NCI-H2107 treated with DMSO at 0.1 percent for 48 hours (cell line): Measurements from ENCODE around the gene ZFP42.
"Not testable (repeated sequence)": the region's sequence is repeated elsewhere in the genome, so short reads cannot be mapped to it uniquely, and the experiment has no call there.

ENCODE experiments used
- DNase-seq: peaks from one replicate; lab custom pipeline; 2025; ENCODE audit not compliant: unreplicated experiment; lab: John Stamatoyannopoulos, UW

Gene ZFP42

GRCh38 chr4:187995322-187996207 lies at the start of gene ZFP42:
TSS of gene ZFP42 (plus strand) at chr4:187995771. CDS start at chr4:188002808, 7,037 bp downstream.
- DNase-seq, result no peak

- no peak for DNase-seq
These were observed 34.4 kb upstream of the ZFP42 start for GRCh38 chr4:187961171-187961570.

DNA sequence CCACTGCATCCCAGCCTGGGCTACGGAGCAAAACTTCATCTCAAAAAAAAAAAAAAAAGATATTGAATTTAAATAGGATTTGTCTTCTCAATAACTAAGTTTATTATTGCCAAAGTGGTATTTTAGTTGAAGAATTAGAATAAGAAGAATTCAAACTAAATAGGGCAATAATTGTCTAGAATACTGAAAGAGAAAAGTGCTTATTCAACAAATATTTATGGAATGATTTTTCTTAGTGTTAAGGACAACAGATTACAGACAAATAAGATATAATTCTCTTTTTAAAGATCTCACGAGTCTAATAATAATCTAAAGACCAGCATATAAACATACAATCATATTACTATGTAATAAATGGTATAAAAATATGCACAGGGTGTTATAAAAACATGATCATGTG lies 33.6 kb upstream of the ZFP42 start:
- no peak for DNase-seq

DNA sequence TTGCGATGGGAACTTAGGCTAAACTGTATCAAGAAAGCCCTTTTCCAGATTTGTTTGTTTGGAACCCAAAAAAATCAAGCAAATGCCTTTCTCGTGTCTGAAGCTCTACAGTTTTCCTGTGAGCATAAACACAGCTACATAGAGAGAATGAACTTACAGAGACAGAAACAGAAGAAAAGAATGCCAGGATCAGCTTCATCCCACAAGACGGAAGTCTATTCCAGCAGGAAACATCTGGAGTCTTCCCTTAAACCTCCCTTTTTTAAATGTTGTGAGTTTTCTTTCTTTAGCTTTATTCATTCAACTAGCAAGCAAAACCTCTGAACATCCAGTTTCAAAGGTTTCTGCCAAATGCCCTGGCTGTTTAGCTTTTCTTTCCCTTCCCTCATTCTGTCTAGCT lies 32.6 kb upstream of the ZFP42 start:
- no peak for DNase-seq

DNA sequence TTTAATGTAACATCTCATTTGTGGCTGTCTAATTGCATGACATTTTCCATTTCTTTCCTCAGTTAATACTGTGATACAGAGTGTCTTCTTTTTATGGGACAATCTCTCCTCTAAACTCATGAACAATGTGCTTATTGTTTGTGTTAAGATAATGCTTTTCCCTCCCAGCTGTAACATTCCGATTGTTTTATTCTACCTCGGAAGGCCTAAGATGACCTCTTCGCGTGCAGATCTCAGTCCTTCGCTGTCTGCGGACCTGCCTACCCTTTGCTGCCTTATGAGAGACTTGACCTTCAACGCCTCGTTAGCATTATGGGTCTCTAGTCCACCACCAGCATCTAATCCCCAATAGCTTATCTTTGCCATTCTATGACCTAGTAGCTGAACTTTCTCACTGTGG lies 29.8 kb upstream of the ZFP42 start:
- no peak for DNase-seq

DNA sequence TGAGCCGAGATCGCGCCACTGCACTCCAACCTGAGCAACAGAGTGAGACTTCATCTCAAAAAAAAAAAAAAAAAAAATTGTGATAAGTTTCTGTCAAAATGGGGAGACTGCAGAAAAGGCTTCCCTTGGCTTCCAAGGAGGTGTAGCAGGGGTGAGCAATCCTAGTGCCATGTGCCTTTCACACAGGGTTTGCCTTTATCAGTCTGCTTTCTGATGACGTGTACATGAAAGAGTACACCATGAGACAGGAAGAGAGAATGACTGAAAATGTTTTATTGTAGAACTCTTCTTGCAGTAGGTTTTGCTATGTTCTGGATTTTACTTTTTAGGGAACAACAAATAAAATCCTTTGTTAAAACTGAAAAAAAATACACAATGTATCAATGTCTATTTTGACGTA lies 23.4 kb upstream of the ZFP42 start:
- DNase-seq, result no peak

GRCh38 chr4:187983746-187984145 lies 11.8 kb upstream of the ZFP42 start:
- no peak for DNase-seq

GRCh38 chr4:187992971-187993370 lies 2.6 kb upstream of the ZFP42 start:
- DNase-seq, result no peak

DNA sequence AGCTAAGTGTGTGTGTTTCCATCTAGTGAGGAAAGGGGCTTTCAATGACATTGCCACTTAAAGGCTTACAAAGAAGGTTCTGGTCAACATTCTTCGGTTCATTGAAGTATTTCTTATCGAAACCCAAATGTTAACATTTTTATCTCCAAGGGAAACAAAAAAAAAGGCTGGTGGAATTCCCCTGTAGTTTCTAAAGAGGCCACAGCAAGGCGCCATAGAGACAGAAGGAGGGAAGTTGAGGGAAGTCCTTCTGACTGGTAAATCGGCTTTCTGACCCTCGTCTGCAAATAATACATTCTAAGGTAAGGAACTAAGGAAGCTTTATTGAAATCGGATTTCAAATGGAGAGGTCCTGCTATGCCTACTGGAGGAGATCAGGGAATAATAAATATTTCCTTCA lies 1.7 kb upstream of the ZFP42 start:
- DNase-seq, result no peak

DNA sequence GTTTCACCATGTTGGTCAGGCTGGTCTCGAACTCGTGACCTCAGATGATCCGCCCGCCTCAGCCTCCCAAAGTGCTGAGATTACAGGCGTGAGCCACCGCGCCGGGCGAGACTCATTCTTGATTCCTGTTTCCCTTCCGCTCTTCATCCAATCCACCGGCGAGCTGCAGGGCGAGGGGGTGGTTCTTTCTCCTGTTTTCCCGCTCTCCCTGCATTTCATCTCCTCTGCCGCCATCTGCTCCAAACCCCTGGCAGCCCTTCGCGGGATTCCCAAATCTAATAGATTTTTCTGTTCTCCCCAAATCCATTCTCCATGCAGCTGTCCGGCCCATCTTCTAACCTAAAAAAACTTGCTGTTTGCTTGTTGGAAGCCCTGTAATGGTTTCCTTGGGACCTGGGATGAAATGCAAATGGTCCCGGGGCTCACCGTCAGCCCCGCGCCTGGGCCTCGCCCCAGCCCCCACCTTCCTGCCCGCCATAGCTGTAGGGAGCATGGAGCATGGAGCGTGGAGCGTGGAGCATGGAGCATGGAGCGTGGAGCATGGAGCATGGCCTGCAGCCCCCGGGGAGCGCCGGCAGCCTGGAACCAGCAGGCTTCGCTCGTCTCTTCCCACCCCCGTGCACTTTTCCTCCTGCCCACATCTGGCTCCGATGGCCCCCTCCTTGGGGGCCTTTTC lies 1.1 kb downstream of the ZFP42 start:
- no peak for DNase-seq

DNA sequence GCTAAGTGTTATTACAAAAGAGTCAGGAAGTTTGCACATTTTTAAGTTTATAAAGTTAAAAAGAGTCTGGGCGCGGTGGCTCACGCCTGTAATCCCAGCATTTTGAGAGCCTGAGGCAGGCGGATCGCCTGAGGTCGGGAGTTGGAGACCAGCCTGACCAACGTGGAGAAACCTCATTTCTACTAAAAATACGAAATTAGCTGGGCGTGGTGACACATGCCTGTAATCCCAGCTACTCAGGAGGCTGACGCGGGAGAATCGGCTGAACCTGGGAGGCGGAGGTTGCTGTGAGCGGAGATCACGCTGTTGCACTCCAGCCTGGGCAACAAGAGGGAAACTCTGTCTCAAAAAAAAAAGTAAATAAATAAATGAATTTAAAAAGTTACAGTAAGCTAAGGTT lies 2.4 kb downstream of the ZFP42 start:
- DNase-seq, result not testable (repeated sequence)

DNA sequence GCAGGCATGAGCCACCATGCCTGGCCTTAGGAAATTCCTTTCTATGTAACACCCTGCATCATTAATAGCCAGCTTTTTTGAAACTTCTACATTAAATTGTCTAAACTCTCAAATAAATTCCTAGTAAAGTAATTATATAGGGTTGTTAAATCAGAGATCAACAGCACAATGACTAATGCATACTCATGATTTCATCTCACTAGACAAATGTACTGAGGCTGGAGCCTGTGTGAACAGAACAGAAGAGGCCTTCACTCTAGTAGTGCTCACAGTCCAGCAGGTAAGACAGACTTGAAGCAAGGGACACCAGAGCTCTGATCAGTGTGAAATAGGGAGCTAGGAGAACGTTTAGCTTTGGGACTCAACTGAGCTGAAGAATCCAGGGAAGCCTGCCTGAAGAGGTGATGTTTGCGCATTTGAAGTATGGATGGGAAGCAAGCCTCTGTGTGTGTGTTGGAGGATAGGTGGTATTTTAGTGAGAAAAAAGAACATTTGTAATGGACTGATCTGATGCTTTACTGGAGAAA lies 3.9 kb downstream of the ZFP42 start:
- DNase-seq, result no peak

GRCh38 chr4:188002323-188002722 lies 6.8 kb downstream of the ZFP42 start:
- DNase-seq, result no peak

- no peak for DNase-seq
These were observed 7.2 kb downstream of the ZFP42 start for GRCh38 chr4:188002751-188003150.

DNA sequence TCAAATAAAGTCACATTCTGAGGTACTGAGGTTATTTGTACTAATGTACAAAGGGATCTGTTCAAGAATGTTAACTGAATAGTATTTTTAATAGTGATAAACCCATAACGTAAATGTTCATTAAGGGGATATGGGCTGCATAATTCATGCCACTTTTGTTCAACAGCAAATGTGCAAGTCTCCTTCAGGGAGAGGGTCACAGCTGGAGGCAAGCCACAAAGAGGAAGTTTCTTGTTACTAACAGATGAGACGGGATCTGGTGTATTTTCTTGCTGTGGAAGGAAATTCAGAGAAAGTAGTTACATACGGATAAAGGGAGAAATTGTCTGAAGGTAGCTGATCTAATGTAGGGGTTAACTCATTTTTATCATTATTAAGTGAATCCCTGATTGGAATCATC lies 10.0 kb downstream of the ZFP42 start:
- DNase-seq, result no peak

DNA sequence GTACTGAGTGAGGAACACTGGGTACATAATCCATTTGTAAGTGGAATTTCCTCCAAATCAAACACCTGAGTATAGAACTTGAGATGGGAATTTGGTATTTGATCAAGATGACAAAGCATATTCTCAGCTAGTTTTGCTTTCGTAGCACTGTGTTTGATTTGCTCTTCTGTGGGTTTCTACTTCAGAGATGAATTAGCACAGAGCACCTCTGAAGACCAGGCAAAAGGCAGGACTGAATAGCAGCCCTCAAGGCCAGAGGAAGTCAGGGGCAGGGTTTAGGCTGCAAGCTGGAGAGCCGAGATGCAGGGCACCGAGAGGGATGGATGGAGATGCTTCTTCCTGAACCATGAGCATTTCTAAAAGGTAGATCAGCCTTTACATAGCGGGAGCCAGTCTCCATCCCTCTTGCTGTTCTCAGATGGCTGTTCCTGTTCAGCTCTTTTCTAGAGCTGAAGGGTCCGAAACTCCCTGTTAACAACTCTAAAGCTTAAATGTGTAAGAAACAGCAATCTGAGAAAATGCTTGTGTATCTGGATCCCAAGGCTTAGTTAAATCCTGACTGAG lies 10.8 kb downstream of the ZFP42 start:
- no peak for DNase-seq

- no peak for DNase-seq
These were observed 12.8 kb downstream of the ZFP42 start for GRCh38 chr4:188008377-188008776.

DNA sequence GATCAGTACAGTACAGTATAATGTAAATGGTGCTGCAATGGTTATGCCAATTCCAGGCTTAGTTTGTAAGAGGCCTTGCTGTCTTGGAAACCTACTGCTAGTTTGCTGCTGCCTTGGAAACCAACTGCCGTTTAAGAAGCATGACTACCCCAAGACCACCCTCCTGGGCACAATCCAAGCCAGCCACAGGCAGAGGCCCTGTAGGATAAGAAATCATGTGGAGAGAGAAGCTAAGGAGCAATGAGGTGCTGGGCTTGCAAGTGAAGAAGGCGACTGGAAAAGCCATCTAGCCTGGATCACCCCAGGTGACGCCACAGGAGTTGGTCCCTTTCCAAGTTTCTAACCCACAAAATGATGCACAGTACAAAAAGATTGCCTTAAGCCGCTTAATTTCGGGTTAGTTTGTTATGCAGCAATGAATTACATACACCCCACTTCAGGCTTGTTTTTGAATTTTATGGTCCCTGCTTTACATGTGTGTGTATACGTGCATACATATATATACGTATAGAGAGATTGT lies 16.9 kb downstream of the ZFP42 start:
- no peak for DNase-seq

- no peak for DNase-seq
These were observed 19.7 kb downstream of the ZFP42 start for GRCh38 chr4:188015025-188015940.

DNA sequence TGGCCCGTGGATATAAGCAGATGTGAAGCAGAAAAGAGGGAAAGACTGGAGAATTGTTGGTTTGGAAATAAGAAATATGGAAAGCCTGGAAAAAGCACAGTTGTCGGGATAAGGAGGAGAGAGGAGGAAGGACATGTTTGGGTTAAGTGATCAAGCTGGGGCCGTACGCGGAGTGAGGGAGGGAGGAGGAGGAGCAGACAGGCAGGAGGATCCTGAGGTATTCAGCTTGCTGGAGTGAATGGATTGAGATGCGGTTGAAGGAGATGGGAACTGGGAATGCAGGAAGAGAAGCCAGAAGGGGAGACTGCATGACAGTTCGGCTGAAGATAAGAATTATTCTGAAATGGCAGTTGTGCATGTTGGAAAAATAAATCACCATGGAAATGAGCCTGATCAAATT lies 21.2 kb downstream of the ZFP42 start:
- DNase-seq, result no peak

DNA sequence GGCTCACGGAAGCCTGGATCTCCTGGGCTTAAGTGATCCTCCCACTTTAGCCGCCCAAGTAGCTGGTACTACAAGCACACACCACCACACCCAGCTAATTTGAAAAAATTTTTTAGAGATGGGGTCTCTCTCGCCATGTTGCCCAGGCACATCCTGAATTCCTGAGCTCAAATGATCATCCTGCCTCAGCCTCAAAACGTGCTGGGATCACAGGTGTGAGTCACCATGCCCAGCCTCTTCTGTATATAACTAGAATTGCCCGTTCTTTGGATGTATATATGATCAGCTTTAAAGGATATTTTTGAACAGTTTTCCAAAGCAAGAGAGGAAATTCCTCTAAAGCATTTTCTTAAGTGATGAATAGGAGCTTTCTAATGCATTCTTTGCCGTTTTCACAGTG lies 22.7 kb downstream of the ZFP42 start:
- DNase-seq, result no peak
